SU-DHL-6 (cell line): ENCODE results near the gene PRMT5.

Experiments used
- H2AFZ ChIP-seq: fragments of 200-600 bp; sonication (generic); 2 replicates; pipeline ENCODE4 v1.6.1; 2014; ENCODE audit warnings: low read depth, mild to moderate bottlenecking, moderate library complexity, mixed read lengths, antibody characterized with exemption, low read length; ENCODE audit not compliant: severe bottlenecking
- H3F3A ChIP-seq: fragments of 200-600 bp; shearing (Covaris generic); 2 replicates; pipeline ENCODE4 v1.6.0; 2016; ENCODE audit warnings: antibody characterized with exemption, mild to moderate bottlenecking; ENCODE audit not compliant: insufficient read depth
- H3K27ac ChIP-seq: fragments of 200-600 bp; sonication (generic); 2 replicates; pipeline ENCODE4 v1.5.1; 2016; ENCODE audit warnings: low read depth, mild to moderate bottlenecking, low read length, moderate library complexity, mixed read lengths
- H3K27me3 ChIP-seq: fragments of 200-600 bp; sonication (generic), shearing (Covaris generic); 2 replicates; pipeline ENCODE4 v1.6.0; 2014; ENCODE audit warnings: mild to moderate bottlenecking, low read length
- H3K36me3 ChIP-seq: fragments of 200-600 bp; sonication (generic); 2 replicates; pipeline ENCODE4 v1.6.1; 2014; ENCODE audit warnings: mild to moderate bottlenecking, low read length, mixed read lengths
- H3K4me2 ChIP-seq: fragments of 300-600, 200-600 bp; shearing (Covaris generic), sonication (generic); 2 replicates; pipeline ENCODE4 v1.6.0; 2014; ENCODE audit warnings: low read length, low read depth, mild to moderate bottlenecking; ENCODE audit not compliant: poor library complexity, severe bottlenecking
- H3K4me3 ChIP-seq: fragments of 200-600 bp; sonication (generic); 2 replicates; pipeline ENCODE4 v1.5.1; 2014; ENCODE audit warnings: antibody characterized with exemption, low read length, mild to moderate bottlenecking, mixed read lengths; ENCODE audit not compliant: insufficient read depth, poor library complexity, severe bottlenecking
- H3K79me2 ChIP-seq: fragments of 200-600 bp; sonication (generic); 2 replicates; pipeline ENCODE4 v1.6.1; 2014; ENCODE audit warnings: mild to moderate bottlenecking, low read length, moderate library complexity; ENCODE audit not compliant: insufficient read depth
- H3K9ac ChIP-seq: fragments of 200-600 bp; sonication (generic); 2 replicates; pipeline ENCODE4 v1.7.0; 2014; ENCODE audit warnings: mild to moderate bottlenecking, low read length
- H3K9me2 ChIP-seq: fragments of 200-600 bp; sonication (generic); replicated peaks from 2 replicates; pipeline ENCODE4 v1.6.1; 2014; ENCODE audit warnings: low read length; ENCODE audit not compliant: insufficient read depth
- H3K9me3 ChIP-seq: fragments of 200-600 bp; sonication (generic); 2 replicates; pipeline ENCODE4 v1.6.1; 2014; ENCODE audit warnings: low read length, mixed read lengths; ENCODE audit not compliant: insufficient read depth
- H4K20me1 ChIP-seq: fragments of 200-600 bp; sonication (generic); 2 replicates; pipeline ENCODE4 v1.6.1; 2014; ENCODE audit warnings: low read depth, mild to moderate bottlenecking, antibody characterized with exemption, low read length, moderate library complexity, mixed read lengths
- CTCF ChIP-seq: fragments of 200-600 bp; sonication (generic); IDR thresholded peaks from one replicate; pipeline ENCODE4 v1.5.1; 2017; ENCODE audit warnings: antibody characterized with exemption, mild to moderate bottlenecking, low read length, moderate library complexity; ENCODE audit not compliant: insufficient read depth, poor library complexity, severe bottlenecking
- EZH2phosphoT487 ChIP-seq: fragments of 200-600 bp; sonication (generic), shearing (Covaris generic); conservative IDR thresholded peaks from 2 replicates; pipeline ENCODE4 v1.6.1; 2018; ENCODE audit warnings: mild to moderate bottlenecking, antibody characterized with exemption, low read length, moderate library complexity, mixed read lengths

Gene PRMT5

DNA sequence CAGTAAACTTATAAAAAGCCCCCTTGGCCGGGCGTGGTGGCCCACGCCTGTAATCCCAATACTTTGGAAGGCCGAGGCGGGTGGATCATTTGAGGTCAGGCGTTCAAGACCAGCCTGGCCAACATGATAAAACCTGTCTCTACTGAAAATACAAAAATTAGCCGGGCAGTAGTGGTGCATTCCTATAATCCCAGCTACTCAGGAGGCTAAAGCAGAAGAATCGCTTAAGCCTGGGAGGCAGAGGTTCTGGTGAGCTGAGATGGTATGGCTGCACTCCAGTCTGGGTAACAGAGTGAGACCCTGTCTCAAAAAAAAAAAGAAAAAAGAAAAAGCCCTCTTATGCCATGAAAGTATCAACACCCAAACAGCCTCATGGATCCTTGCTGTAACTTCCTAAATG lies 3.7 kb downstream of the PRMT5 start:
- TF ChIP-seq EZH2phosphoT487 (no peak), CTCF (no peak)
- Histone ChIP-seq H3K4me2 (no peak overlapping the region), H3K9ac (no peak overlapping the region), H4K20me1 (no peaks in the 10 kb centered on the region), H3K4me3 (no peak overlapping the region), H2AFZ (no peak overlapping the region), H3K9me2 (no peaks in the 10 kb centered on the region), H3K9me3 (no peaks in the 10 kb centered on the region), H3K36me3 (peaks cover 3% of the 10 kb centered on the region; the same call in 1 of the 2 replicates), H3K79me2 (peaks cover 14% of the 10 kb centered on the region), H3F3A (peaks cover 8% of the 10 kb centered on the region; the same call in 1 of the 2 replicates), H3K27me3 (no peaks in the 10 kb centered on the region), H3K27ac (no peak overlapping the region)

DNA sequence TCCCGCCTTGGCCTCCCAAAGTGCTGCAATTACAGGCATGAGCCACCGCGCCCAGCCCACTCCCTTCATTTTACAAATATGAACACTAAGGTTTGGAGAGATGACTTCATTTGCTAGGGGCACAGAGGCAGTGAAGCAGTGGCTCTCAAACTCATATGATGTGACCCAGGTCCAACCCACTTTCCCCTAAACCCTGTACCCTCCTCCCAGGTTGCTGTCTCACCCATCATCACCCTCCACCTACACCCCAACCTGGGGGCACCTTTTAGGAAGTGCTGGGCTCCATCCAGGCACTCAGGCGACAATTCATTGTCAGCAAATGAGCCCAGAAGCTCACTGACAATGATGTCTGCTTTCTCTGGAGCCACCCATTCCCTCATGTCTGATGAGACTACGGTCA lies 5.4 kb downstream of the PRMT5 start:
- H3K4me2 ChIP-seq: no peak overlapping the region
- H3K27me3 ChIP-seq: no peaks in the 10 kb centered on the region
- peaks cover 3% of the 10 kb centered on the region; the same call in 1 of the 2 replicates for H3K36me3 ChIP-seq
- H3K9me2 ChIP-seq: no peaks in the 10 kb centered on the region
- peaks cover 10% of the 10 kb centered on the region for H3F3A ChIP-seq
- no peak overlapping the region for H2AFZ ChIP-seq
- H3K9ac ChIP-seq: no peak overlapping the region
- H3K27ac ChIP-seq: no peak overlapping the region
- H3K79me2 ChIP-seq: peaks cover 10% of the 10 kb centered on the region
- no peak for TF ChIP-seq EZH2phosphoT487
- TF ChIP-seq CTCF: no peak
- no peak overlapping the region for H3K4me3 ChIP-seq
- no peaks in the 10 kb centered on the region for H4K20me1 ChIP-seq
- no peaks in the 10 kb centered on the region for H3K9me3 ChIP-seq

- Histone ChIP-seq H3K4me2 (no peak overlapping the region), H3K79me2 (peaks cover 13% of the 10 kb centered on the region), H3K9ac (no peak overlapping the region), H3K9me3 (no peaks in the 10 kb centered on the region), H3K9me2 (no peaks in the 10 kb centered on the region), H3K4me3 (no peak overlapping the region), H3K36me3 (peaks cover 3% of the 10 kb centered on the region; the same call in 1 of the 2 replicates), H3K27ac (no peak overlapping the region), H2AFZ (no peak overlapping the region), H3K27me3 (no peaks in the 10 kb centered on the region), H3F3A (peaks cover 10% of the 10 kb centered on the region), H4K20me1 (no peaks in the 10 kb centered on the region)
- no peak for TF ChIP-seq CTCF
- no peak for TF ChIP-seq EZH2phosphoT487
Observed at GRCh38 chr14:22922294-22922693, 6.9 kb downstream of the PRMT5 start.
